Fibroblast of mammary gland (primary cell): ENCODE results near the gene RSRC2.

ENCODE experiments used
- DNase-seq: peaks from one replicate; pipeline ENCODE4 v3.0.0-alpha.2; 2010; ENCODE audit warnings: low read depth
- H3K4me3 ChIP-seq: 2 replicates; pipeline ENCODE4 v1.5.1; 2011; ENCODE audit warnings: low read depth, mild to moderate bottlenecking, low read length, moderate library complexity; ENCODE audit not compliant: control insufficient read depth
- TF ChIP-seq, protein P1 (sequence below): conservative IDR thresholded peaks from 2 replicates; pipeline ENCODE4 v1.5.1; 2011; ENCODE audit warnings: low read depth, low read length, inconsistent platforms; ENCODE audit not compliant: control insufficient read depth, insufficient read depth

RSRC2 gene

DNA sequence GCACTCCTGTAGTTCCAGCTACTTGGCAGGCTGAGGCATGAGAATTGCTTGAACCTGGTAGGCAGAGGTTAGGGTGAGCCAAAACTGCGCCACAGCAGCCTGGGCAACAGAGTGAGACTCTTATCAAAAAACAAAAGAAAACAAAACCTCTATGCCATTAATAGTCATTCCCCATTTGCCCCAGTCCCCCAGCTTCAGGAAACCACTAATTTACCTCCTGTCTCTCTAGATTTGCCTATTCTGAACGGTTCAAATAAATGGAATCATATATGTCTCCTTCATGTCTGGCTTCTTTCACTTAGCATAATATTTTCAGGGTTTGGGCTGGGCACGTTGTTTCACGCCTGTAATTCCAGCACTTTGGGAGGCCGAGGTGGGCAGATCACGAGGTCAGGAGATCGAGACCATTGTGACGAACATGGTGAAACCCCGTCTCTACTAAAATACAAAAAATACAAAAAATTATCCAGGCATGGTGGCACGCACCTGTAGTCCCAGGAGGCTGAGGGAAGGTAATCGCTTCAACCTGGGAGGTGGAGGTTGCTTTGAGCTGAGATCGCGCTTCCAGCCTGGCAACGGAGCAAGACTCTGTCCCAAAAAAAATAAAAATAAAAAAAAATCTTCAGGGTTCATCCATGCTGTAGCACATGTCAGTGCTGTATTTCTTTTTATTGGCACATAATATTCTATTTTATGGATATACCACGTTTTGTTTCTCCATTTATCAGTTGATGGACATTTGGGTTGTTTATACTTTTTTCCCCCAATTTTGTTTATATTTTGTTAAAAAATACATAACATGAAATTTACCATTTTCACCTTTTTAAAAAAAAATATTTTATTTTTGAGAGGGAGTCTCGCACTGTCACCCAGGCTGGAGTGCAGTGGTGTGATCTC is 32.3 kb upstream of the RSRC2 start:
- TF ChIP-seq, protein P1, sequence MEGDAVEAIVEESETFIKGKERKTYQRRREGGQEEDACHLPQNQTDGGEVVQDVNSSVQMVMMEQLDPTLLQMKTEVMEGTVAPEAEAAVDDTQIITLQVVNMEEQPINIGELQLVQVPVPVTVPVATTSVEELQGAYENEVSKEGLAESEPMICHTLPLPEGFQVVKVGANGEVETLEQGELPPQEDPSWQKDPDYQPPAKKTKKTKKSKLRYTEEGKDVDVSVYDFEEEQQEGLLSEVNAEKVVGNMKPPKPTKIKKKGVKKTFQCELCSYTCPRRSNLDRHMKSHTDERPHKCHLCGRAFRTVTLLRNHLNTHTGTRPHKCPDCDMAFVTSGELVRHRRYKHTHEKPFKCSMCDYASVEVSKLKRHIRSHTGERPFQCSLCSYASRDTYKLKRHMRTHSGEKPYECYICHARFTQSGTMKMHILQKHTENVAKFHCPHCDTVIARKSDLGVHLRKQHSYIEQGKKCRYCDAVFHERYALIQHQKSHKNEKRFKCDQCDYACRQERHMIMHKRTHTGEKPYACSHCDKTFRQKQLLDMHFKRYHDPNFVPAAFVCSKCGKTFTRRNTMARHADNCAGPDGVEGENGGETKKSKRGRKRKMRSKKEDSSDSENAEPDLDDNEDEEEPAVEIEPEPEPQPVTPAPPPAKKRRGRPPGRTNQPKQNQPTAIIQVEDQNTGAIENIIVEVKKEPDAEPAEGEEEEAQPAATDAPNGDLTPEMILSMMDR: no peak
- no peak for DNase-seq
- no peak overlapping the region for H3K4me3 ChIP-seq

- no peak overlapping the region for H3K4me3 ChIP-seq
- TF ChIP-seq, protein P1: no peak
- no peak for DNase-seq
These were observed 20.6 kb upstream of the RSRC2 start for GRCh38 chr12:122547330-122547729.

- H3K4me3 ChIP-seq: no peak overlapping the region
- no peak for DNase-seq
- TF ChIP-seq, protein P1: no peak
These were observed 19.1 kb upstream of the RSRC2 start for GRCh38 chr12:122545855-122546254.

- no peak overlapping the region for H3K4me3 ChIP-seq
- DNase-seq: no peak
- TF ChIP-seq, protein P1: no peak
These were observed 17.8 kb upstream of the RSRC2 start for GRCh38 chr12:122544537-122544936.

DNA sequence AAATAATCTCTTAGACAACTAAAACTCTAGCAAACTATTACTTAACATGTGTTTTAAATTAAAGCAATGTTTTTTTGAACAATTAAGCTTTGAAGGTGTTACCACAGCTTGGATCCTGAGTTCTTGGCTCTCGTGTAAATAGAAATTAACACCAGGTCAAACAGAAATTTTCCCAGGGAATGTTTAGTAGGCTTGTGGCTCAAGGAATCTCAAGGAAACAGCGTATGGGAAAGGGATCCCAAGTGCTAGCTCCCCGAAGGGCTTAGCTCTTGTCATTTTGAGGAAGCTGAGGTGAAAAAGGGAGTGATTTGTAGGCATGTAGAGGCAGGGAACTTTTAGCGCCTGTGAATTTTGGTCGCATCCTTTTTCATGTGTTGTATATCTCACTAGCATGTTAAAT is 11.8 kb upstream of the RSRC2 start:
- TF ChIP-seq, protein P1: no peak
- no peak overlapping the region for H3K4me3 ChIP-seq
- DNase-seq: no peak

DNA sequence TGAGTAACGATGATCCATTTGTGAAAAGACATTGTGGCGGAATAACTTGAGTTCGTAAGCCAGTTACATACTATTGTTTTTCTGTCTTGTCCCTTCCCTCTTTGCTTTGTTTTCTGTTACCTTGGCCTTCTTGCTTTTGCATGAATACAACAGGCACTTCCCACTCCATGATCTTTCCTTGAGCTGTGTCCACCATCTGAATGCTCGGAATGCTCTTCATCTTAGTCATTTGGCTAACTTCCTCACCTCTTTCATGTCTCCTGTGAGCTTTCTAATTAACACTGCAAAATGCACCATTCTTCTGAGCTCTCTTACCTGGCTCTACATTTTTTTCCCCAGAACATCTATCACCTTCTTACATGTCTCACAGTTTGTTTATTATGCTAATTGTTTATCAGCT is 10.3 kb upstream of the RSRC2 start:
- no peak for DNase-seq
- TF ChIP-seq, protein P1: no peak
- no peak overlapping the region for H3K4me3 ChIP-seq
